Panc1 (cell line): ENCODE results near the gene GPR153.

ENCODE experiments used
- CTCF ChIP-seq: fragments of 450-650 bp; IDR thresholded peaks from 2 replicates; pipeline ENCODE4 v1.5.1; 2017; ENCODE audit warnings: mild to moderate bottlenecking
- POLR2AphosphoS5 ChIP-seq: IDR thresholded peaks from 2 replicates; pipeline ENCODE4 v1.6.1; 2012; ENCODE audit warnings: mild to moderate bottlenecking, low read depth, low read length, moderate library complexity

GRCh38 chr1:6252374-6252710 is 8.6 kb downstream of the GPR153 start:
- TF ChIP-seq CTCF = no peak
- TF ChIP-seq POLR2AphosphoS5 = no peak
